Measurements from ENCODE around the gene METAP1D.

METAP1D gene

GRCh38 chr2:172080641-172081220 lies 81.0 kb downstream of the METAP1D start:
- DNase-seq (ENCODE audit: low read depth), result no peak

- DNase-seq (ENCODE audit: low read depth), result no peak
Measured at GRCh38 chr2:172081221-172082022, 81.7 kb downstream of the METAP1D start.

GRCh38 chr2:172082105-172082943 lies 82.6 kb downstream of the METAP1D start:
- DNase-seq (ENCODE audit: low read depth), result no peak

- DNase-seq (ENCODE audit: low read depth), result no peak
Measured at GRCh38 chr2:172082944-172083627, 83.3 kb downstream of the METAP1D start.

- no peak for DNase-seq (ENCODE audit: low read depth)
Measured at GRCh38 chr2:172083628-172084394, 84.1 kb downstream of the METAP1D start.

GRCh38 chr2:172084395-172084644 lies 84.6 kb downstream of the METAP1D start:
- no peak for DNase-seq (ENCODE audit: low read depth)

GRCh38 chr2:172084645-172085459 lies 85.1 kb downstream of the METAP1D start:
- no peak for DNase-seq (ENCODE audit: low read depth)

GRCh38 chr2:172085460-172086159 lies 85.9 kb downstream of the METAP1D start, which contains the start of gene DLX1:
Gene DLX1 (plus strand): TSS chr2:172085507. CDS start chr2:172085678, 171 bp downstream.
- no peak for DNase-seq (ENCODE audit: low read depth)

GRCh38 chr2:172086241-172087206 lies 86.8 kb downstream of the METAP1D start:
- no peak for DNase-seq (ENCODE audit: low read depth)

GRCh38 chr2:172087207-172087779 lies 87.5 kb downstream of the METAP1D start:
- no peak for DNase-seq (ENCODE audit: low read depth)

- no peak for DNase-seq (ENCODE audit: low read depth)
Measured at GRCh38 chr2:172087780-172088244, 88.1 kb downstream of the METAP1D start.

- DNase-seq (ENCODE audit: low read depth), result no peak
Measured at GRCh38 chr2:172088245-172089004, 88.7 kb downstream of the METAP1D start.

- no peak for DNase-seq (ENCODE audit: low read depth)
Measured at GRCh38 chr2:172089005-172089504, 89.3 kb downstream of the METAP1D start.

GRCh38 chr2:172089633-172090032 lies 89.9 kb downstream of the METAP1D start:
- DNase-seq (ENCODE audit: low read depth), result no peak

- DNase-seq (ENCODE audit: low read depth), result no peak
Measured at GRCh38 chr2:172090044-172090961, 90.5 kb downstream of the METAP1D start.

- no peak for DNase-seq (ENCODE audit: low read depth)
Measured at GRCh38 chr2:172091000-172091641, 91.4 kb downstream of the METAP1D start.
